ENCODE results near the gene IPP.

GRCh38 chr1:45677751-45678245 lies 72.7 kb downstream of the IPP start:
- TF ChIP-seq CTCF (IDR thresholded peaks at IDR 0.05; ENCODE audit: insufficient read depth, low read depth, low read length) (no peak), EZH2 (IDR thresholded peaks at IDR 0.05; ENCODE audit: insufficient read depth, low read length) (no peak)

All from astrocyte (in vitro differentiated cells and primary cell).